ENCODE data around the gene PSORS1C2. TPM values are rescaled to one million over a fixed set of nuclear protein-coding genes. Genes with fewer than 3 reads are reported as not detected.

PSORS1C2 gene
- total RNA-seq, 1 donor from 2014 or later: not detected

Other genes with a start within 250 kb of the PSORS1C2 start
- 29.8 and 32.1 TPM in 2 replicates for gene GTF2H4, start 230.9 kb downstream of the PSORS1C2 start, total RNA-seq
- 40.4 and 42.1 TPM in 2 replicates for gene VARS2, start 224.8 kb downstream of the PSORS1C2 start, total RNA-seq
- gene SFTA2, start 206.9 kb downstream of the PSORS1C2 start, total RNA-seq: not detected in 2 replicates
- not detected in 2 replicates for gene MUCL3, start 198.1 kb downstream of the PSORS1C2 start, total RNA-seq
- not detected in 2 replicates for gene MUC21, start 155.3 kb downstream of the PSORS1C2 start, total RNA-seq
- not detected in 2 replicates for gene MUC22, start 128.6 kb downstream of the PSORS1C2 start, total RNA-seq
- not detected in 2 replicates for gene C6orf15, start 26.5 kb downstream of the PSORS1C2 start, total RNA-seq
- not detected in 2 replicates for gene PSORS1C1, start 24.3 kb downstream of the PSORS1C2 start, total RNA-seq
- not detected in 2 replicates for gene CDSN, start 18.6 kb downstream of the PSORS1C2 start, total RNA-seq
- gene CCHCR1, start 18.7 kb upstream of the PSORS1C2 start, total RNA-seq: 37.1 and 39.2 TPM in 2 replicates
- gene TCF19, start 19.5 kb upstream of the PSORS1C2 start, total RNA-seq: 77.2 and 79.0 TPM in 2 replicates
- gene POU5F1, start 31.6 kb upstream of the PSORS1C2 start, total RNA-seq: not detected in 2 replicates
- 1,191 and 1,208 TPM in 2 replicates for gene HLA-C, start 133.0 kb upstream of the PSORS1C2 start, total RNA-seq
- 4,049 and 4,078 TPM in 2 replicates for gene HLA-B, start 218.1 kb upstream of the PSORS1C2 start, total RNA-seq

Measured in T-helper 2 cell treated with Interferon-gamma antibody and Interleukin-4, amounts not matched to agents 100 ng/mL and 5 ng/mL, for 36 hours (primary cell).